ENCODE measurements around the gene ABHD6. TPM values are rescaled to one million over a fixed set of nuclear protein-coding genes. Genes with fewer than 3 reads are reported as not detected.

Gene ABHD6
- total and polyA plus RNA-seq, 9 of the 15 experiments (the other 6 are each of a cell fraction or from before 2014, with no cell fraction given), result 0.53 to 3.6 (median 2.5) TPM

DNA sequence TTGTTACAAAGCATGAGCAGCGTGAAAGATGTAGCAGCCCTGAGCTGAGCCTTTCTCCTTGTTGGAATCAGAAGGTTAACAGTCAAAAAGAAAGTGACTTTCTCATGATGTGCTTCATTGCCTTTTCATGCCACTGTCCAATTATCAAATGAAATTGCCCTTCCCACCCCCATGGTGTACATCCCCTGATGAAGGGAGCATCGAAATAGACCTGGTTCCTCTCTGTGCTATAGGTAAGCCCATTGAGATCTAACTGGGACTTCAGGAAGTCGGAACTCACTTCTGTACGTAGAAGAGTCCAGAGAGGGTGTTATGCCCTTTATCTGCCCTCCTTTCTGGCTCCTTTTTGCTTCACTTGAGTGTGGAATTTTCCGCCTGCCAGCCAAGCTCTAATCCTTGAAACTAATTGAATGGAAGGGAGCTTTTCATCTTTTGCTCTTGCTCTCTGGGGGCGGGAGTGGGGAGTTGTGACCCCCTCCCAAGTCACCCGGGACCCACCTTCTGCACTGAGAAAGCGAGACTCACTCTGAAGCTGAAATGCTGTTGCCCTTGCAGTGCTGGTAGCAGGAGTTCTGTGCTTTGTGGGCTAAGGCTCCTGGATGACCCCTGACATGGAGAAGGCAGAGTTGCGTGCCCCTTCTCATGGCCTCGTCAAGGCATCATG, 20.9 kb downstream of the ABHD6 start:
- no peak for ATAC-seq
- no peaks in the 10 kb centered on the region for H3K27me3 ChIP-seq (ENCODE audit: control insufficient read depth in 2 of 2, insufficient read depth in 2 of 2, low read length in 2 of 2)
- 0 out of 2 replicates have a peak, but pooled peaks cover 2% of the 10 kb centered on the region for H4K20me1 ChIP-seq (replicated peaks; ENCODE audit: control insufficient read depth, insufficient read depth, low read length)
- POLR2A ChIA-PET, result interaction anchor here (1.4 kb wide), 1 partner anchor 9 kb away, joined by 3 read pairs; no protein-coding TSS in a partner anchor
- H3K27ac ChIP-seq (ENCODE audit: extremely low read depth, low read depth, low read length), result no peak overlapping the region
- no peak overlapping the region for H3K9ac ChIP-seq (ENCODE audit: insufficient read depth in 1 of 2, low read depth in 2 of 2, low read length in 2 of 2)
- H3K9me3 ChIP-seq (replicated peaks; ENCODE audit: control insufficient read depth, insufficient read depth, low read depth, low read length), result no peaks in the 10 kb centered on the region
- no peak overlapping the region for H3K4me3 ChIP-seq
- FAIRE-seq, result no peak
- intact Hi-C loops (cut with micrococcal nuclease), result no loop called here
- no peaks in the 10 kb centered on the region for H3K9me1 ChIP-seq (ENCODE audit: control insufficient read depth, insufficient read depth, low read length)
- H3K36me3 ChIP-seq (ENCODE audit: control insufficient read depth, insufficient read depth, low read length), result no peaks in the 10 kb centered on the region
- BruUV-seq (replicated peaks), result no TSS peak
- in situ Hi-C loops (cut with MboI), result no loop called here
- CTCF ChIA-PET (ENCODE audit: low intra/inter-chr PET ratio), result no interaction called here
- WGBS (ENCODE audit: insufficient coverage, low coverage, missing lambda C conversion rate), result 43% methylated on average over 4 of the region's 10 CpGs
- H3K4me2 ChIP-seq (ENCODE audit: insufficient read depth, low read length), result no peak overlapping the region
- TF ChIP-seq ARID2 (IDR thresholded peaks at IDR 0.05), result no peak
- TF ChIP-seq, protein P1, sequence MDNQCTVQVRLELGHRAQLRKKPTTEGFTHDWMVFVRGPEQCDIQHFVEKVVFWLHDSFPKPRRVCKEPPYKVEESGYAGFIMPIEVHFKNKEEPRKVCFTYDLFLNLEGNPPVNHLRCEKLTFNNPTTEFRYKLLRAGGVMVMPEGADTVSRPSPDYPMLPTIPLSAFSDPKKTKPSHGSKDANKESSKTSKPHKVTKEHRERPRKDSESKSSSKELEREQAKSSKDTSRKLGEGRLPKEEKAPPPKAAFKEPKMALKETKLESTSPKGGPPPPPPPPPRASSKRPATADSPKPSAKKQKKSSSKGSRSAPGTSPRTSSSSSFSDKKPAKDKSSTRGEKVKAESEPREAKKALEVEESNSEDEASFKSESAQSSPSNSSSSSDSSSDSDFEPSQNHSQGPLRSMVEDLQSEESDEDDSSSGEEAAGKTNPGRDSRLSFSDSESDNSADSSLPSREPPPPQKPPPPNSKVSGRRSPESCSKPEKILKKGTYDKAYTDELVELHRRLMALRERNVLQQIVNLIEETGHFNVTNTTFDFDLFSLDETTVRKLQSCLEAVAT (IDR thresholded peaks at IDR 0.05), result no peak
- TF ChIP-seq KLF1 (tag; IDR thresholded peaks at IDR 0.05), result no peak
- no peak for TF ChIP-seq RHOXF2B (CRISPR knock-in tag; conservative IDR thresholded peaks at IDR 0.05)
- no peak for TF ChIP-seq ILF3 (IDR thresholded peaks at IDR 0.05; ENCODE audit: borderline replicate concordance)
- no peak for TF ChIP-seq SMARCE1 (IDR thresholded peaks at IDR 0.05)
- no peak for TF ChIP-seq CCAR2 (IDR thresholded peaks at IDR 0.05; ENCODE audit: low read depth, low read length)
- TF ChIP-seq, protein P2, sequence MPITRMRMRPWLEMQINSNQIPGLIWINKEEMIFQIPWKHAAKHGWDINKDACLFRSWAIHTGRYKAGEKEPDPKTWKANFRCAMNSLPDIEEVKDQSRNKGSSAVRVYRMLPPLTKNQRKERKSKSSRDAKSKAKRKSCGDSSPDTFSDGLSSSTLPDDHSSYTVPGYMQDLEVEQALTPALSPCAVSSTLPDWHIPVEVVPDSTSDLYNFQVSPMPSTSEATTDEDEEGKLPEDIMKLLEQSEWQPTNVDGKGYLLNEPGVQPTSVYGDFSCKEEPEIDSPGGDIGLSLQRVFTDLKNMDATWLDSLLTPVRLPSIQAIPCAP (CRISPR knock-in tag; IDR thresholded peaks at IDR 0.05; ENCODE audit: borderline replicate concordance), result no peak
- no peak for TF ChIP-seq FOSL1 (tag; conservative IDR thresholded peaks at IDR 0.05)
- TF ChIP-seq, protein P3, sequence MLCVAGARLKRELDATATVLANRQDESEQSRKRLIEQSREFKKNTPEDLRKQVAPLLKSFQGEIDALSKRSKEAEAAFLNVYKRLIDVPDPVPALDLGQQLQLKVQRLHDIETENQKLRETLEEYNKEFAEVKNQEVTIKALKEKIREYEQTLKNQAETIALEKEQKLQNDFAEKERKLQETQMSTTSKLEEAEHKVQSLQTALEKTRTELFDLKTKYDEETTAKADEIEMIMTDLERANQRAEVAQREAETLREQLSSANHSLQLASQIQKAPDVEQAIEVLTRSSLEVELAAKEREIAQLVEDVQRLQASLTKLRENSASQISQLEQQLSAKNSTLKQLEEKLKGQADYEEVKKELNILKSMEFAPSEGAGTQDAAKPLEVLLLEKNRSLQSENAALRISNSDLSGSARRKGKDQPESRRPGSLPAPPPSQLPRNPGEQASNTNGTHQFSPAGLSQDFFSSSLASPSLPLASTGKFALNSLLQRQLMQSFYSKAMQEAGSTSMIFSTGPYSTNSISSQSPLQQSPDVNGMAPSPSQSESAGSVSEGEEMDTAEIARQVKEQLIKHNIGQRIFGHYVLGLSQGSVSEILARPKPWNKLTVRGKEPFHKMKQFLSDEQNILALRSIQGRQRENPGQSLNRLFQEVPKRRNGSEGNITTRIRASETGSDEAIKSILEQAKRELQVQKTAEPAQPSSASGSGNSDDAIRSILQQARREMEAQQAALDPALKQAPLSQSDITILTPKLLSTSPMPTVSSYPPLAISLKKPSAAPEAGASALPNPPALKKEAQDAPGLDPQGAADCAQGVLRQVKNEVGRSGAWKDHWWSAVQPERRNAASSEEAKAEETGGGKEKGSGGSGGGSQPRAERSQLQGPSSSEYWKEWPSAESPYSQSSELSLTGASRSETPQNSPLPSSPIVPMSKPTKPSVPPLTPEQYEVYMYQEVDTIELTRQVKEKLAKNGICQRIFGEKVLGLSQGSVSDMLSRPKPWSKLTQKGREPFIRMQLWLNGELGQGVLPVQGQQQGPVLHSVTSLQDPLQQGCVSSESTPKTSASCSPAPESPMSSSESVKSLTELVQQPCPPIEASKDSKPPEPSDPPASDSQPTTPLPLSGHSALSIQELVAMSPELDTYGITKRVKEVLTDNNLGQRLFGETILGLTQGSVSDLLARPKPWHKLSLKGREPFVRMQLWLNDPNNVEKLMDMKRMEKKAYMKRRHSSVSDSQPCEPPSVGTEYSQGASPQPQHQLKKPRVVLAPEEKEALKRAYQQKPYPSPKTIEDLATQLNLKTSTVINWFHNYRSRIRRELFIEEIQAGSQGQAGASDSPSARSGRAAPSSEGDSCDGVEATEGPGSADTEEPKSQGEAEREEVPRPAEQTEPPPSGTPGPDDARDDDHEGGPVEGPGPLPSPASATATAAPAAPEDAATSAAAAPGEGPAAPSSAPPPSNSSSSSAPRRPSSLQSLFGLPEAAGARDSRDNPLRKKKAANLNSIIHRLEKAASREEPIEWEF (CRISPR knock-in tag; IDR thresholded peaks at IDR 0.05), result no peak
- TF ChIP-seq KDM5B (IDR thresholded peaks at IDR 0.05; ENCODE audit: insufficient replicate concordance, low read depth, low read length), result no peak
- TF ChIP-seq ZNF444 (CRISPR knock-in tag; IDR thresholded peaks at IDR 0.05), result no peak
- TF ChIP-seq FOXJ2 (tag; IDR thresholded peaks at IDR 0.05), result no peak
- no peak for TF ChIP-seq MYBL2 (IDR thresholded peaks at IDR 0.05; ENCODE audit: low read depth)
- TF ChIP-seq MYBL2 (CRISPR knock-in tag; IDR thresholded peaks at IDR 0.05; ENCODE audit: borderline replicate concordance), result no peak
- TF ChIP-seq ZNF347 (CRISPR knock-in tag; IDR thresholded peaks at IDR 0.05; ENCODE audit: low read depth), result no peak
- DNase-seq (ENCODE audit: extremely low read depth in 1 of 4, low spot score in 3 of 4), result no peak
- H2AFZ ChIP-seq (ENCODE audit: low read depth, low read length), result no peak overlapping the region
- H3K79me2 ChIP-seq (ENCODE audit: control insufficient read depth, insufficient read depth, low read length), result no peaks in the 10 kb centered on the region
- H3K4me1 ChIP-seq (replicated peaks in 1 of 2; ENCODE audit: control insufficient read depth in 2 of 2, insufficient read depth in 2 of 2, low read length in 2 of 2), result no peaks in the 10 kb centered on the region

Data from K562 (cell line).